ENCODE data around the gene HOXB9. TPM values are rescaled to one million over a fixed set of nuclear protein-coding genes. Genes with fewer than 3 reads are reported as not detected.

The HOXB9 gene
- total RNA-seq, 2 experiments from 2014 or later = not detected

DNA sequence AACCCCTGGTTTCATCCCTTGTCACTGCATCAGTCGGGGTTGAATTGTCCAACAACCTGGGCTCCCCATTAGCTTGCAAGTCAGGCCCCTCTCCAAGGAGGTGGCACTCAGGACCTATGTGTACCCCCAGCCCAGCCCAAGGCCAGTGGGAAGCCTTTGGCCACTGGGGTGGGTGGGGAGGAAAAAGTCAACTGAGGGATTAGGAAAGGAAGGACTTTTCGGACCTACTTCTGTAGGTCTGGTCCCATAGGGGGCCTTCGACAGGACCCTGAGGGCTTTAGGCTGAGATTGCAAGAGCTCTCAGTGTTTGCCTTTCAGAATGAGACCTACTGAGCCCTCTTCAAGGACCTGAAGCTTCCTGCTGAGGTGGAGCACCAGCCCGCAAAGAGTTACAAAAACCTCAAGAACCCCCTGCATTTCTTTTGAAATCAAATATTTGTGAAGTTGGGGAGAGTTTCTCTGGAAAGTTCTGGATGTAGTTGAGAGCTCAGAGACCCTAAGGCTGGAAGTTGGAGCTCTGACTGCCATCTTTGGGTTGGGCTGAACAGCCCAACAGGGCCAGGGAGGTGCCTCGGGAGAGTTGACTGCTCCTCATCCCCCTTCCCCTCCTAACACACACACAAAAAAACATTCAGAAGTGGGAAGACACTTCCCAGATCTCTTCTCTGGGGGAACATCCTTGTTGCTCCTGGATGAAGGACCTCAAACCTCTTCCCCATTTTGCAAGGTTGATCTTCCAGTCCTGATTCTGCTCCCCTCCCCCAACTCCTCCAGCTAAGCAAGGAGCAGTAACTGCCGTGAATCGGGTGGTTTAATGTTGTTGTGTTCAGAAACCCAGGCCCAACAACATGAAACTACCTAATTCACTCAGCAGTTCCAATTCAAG lies 5.8 kb upstream of the HOXB9 start:
- CTCF ChIA-PET = interaction anchor here (0.7 to 1.3 kb wide), 2 partner anchors 14 to 19 kb away, joined by 3 read pairs; no protein-coding TSS in a partner anchor

DNA sequence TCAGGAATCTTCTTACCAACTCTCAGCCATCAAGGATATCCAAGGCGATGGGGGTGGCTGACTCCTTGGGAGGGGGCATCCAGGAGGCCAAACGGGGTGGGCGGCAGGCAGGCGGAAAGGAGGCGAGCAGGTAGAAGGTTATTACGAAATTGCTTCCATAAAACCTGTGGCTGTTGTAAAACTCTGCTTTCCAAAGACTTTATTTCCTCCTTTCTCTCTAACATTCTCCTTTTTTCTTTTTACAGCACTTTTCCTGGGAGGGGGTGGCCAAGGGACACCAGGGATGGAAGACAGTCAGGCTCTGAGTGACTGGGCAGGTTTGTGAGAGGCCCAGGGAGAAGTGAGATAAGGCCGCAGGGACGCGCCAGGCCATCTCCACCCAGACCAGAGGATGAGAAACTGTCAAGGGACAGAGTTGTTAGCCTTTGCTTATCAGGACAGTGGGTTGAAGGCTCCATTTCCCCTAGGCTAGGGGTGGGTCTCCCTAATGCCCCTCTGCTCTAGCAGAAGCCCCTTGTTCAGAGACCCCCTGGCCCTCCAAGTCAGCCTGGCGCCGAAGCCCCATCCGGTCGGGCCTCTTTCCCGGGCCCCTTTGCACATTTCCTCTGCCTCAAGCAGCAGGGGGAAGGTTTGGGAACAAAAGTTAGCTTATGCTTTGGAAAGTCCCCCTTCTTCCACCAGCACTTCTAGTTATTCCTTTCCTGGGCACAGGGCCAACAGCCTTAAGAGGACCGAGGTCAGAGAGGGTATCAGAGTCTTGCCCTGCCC lies 5.0 kb upstream of the HOXB9 start:
- peaks cover 15% of the 10 kb centered on the region for H3K4me1 Mint-ChIP-seq (ENCODE audit: low read depth)
- no peaks in the 10 kb centered on the region for H3K36me3 Mint-ChIP-seq (ENCODE audit: low read depth)
- Histone ChIP-seq H3K36me3 (ENCODE audit: insufficient read depth, low read length) (no peaks in the 10 kb centered on the region), H3K4me1 (ENCODE audit: insufficient read depth, low read length) (peaks cover 27% of the 10 kb centered on the region), H3K4me3 (ENCODE audit: low read length) (no peak overlapping the region), H3K27ac (ENCODE audit: low read depth in 1 of 2, low read length in 2 of 2) (no peak overlapping the region), H3K9me3 (ENCODE audit: control insufficient read depth in 1 of 2, insufficient read depth in 1 of 2, low read length in 2 of 2) (peaks cover 0 to 24% of the 10 kb centered on the region in 2 experiments), H3K27me3 (ENCODE audit: control insufficient read depth in 1 of 2, insufficient read depth in 2 of 2, low read length in 2 of 2) (peaks cover 90 to 97% of the 10 kb centered on the region in 2 experiments)
- DNase-seq (no peak), ATAC-seq (ENCODE audit: poor library complexity) (no peak)
- ChIA-PET POLR2A (interaction anchor here (1.1 kb wide), 1 partner anchor 8 kb away, joined by 3 read pairs; no protein-coding TSS in a partner anchor), CTCF (interaction anchor here (1.3 kb wide), 1 partner anchor 13 kb away, joined by 3 read pairs; no protein-coding TSS in a partner anchor)
- intact Hi-C loops (cut with DNase I, micrococcal nuclease) = no loop called here
- no peaks in the 10 kb centered on the region for H3K9me3 Mint-ChIP-seq
- peaks cover 98% of the 10 kb centered on the region for H3K27me3 Mint-ChIP-seq
- TF ChIP-seq, protein P1, sequence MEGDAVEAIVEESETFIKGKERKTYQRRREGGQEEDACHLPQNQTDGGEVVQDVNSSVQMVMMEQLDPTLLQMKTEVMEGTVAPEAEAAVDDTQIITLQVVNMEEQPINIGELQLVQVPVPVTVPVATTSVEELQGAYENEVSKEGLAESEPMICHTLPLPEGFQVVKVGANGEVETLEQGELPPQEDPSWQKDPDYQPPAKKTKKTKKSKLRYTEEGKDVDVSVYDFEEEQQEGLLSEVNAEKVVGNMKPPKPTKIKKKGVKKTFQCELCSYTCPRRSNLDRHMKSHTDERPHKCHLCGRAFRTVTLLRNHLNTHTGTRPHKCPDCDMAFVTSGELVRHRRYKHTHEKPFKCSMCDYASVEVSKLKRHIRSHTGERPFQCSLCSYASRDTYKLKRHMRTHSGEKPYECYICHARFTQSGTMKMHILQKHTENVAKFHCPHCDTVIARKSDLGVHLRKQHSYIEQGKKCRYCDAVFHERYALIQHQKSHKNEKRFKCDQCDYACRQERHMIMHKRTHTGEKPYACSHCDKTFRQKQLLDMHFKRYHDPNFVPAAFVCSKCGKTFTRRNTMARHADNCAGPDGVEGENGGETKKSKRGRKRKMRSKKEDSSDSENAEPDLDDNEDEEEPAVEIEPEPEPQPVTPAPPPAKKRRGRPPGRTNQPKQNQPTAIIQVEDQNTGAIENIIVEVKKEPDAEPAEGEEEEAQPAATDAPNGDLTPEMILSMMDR (IDR thresholded peaks at IDR 0.05) = no peak
- no peak overlapping the region for H3K4me3 Mint-ChIP-seq
- no peak overlapping the region for H3K27ac Mint-ChIP-seq

More for the DNA sequence above, 5.8 kb upstream of the HOXB9 start:
- Mint-ChIP-seq H3K36me3 (ENCODE audit: low read depth) (no peaks in the 10 kb centered on the region), H3K4me3 (no peak overlapping the region), H3K4me1 (ENCODE audit: low read depth) (peaks cover 12% of the 10 kb centered on the region), H3K27me3 (peaks cover 98% of the 10 kb centered on the region), H3K27ac (no peak overlapping the region), H3K9me3 (no peaks in the 10 kb centered on the region)
- POLR2A ChIA-PET = interaction anchor here (1.1 kb wide), 1 partner anchor 9 kb away, joined by 3 read pairs; no protein-coding TSS in a partner anchor
- TF ChIP-seq, protein P1 (IDR thresholded peaks at IDR 0.05) = no peak
- Histone ChIP-seq H3K4me1 (ENCODE audit: insufficient read depth, low read length) (peaks cover 27% of the 10 kb centered on the region), H3K27me3 (ENCODE audit: control insufficient read depth in 1 of 2, insufficient read depth in 2 of 2, low read length in 2 of 2) (peaks cover 91 to 98% of the 10 kb centered on the region in 2 experiments), H3K9me3 (ENCODE audit: control insufficient read depth in 1 of 2, insufficient read depth in 1 of 2, low read length in 2 of 2) (peaks cover 0 to 29% of the 10 kb centered on the region in 2 experiments), H3K36me3 (ENCODE audit: insufficient read depth, low read length) (no peaks in the 10 kb centered on the region), H3K27ac (ENCODE audit: low read depth in 1 of 2, low read length in 2 of 2) (no peak overlapping the region), H3K4me3 (ENCODE audit: low read length) (no peak overlapping the region)
- peak in 1 of 14 experiments; percentile 4 for DNase-seq
- ATAC-seq (ENCODE audit: poor library complexity) = no peak
- intact Hi-C loops (cut with DNase I, micrococcal nuclease) = no loop called here

Data from CD4-positive, alpha-beta T cell (primary cell).